Stimulated activated CD4-positive, alpha-beta T cell treated with anti-CD3 and anti-CD28 coated beads, Interleukin-1b, Interleukin-23, amount 100 ng/mL, for 1 hour (primary cell): Measurements from ENCODE around the gene ZNF331.

ENCODE experiments used
- DNase-seq, 2 donors: peaks; one replicate each; pipeline ENCODE4 v3.0.0-alpha.2; 2020; ENCODE audit warnings: low read depth in 2 of 2

The ZNF331 gene

GRCh38 chr19:53520547-53521372 lies 17.2 kb upstream of the ZNF331 start:
- peak; percentile 53 to 72 for DNase-seq

- DNase-seq, result no peak
These were observed 16.4 kb upstream of the ZNF331 start for GRCh38 chr19:53521373-53522202.

- no peak for DNase-seq
These were observed 12.0 kb upstream of the ZNF331 start for GRCh38 chr19:53525922-53526321.

GRCh38 chr19:53530622-53531021 lies 7.3 kb upstream of the ZNF331 start:
- no peak for DNase-seq

GRCh38 chr19:53531457-53531856 lies 6.5 kb upstream of the ZNF331 start:
- DNase-seq, result no peak

- DNase-seq, result no peak
These were observed 5.6 kb upstream of the ZNF331 start for GRCh38 chr19:53532362-53532761.

- DNase-seq, result no peak
These were observed 1.8 kb upstream of the ZNF331 start for GRCh38 chr19:53536225-53536548.

- no peak for DNase-seq
These were observed 824 bp upstream of the ZNF331 start for GRCh38 chr19:53537121-53537520.

- no peak for DNase-seq
These were observed 599 bp downstream of the ZNF331 start for GRCh38 chr19:53538378-53539109.

GRCh38 chr19:53540091-53540490 lies 2.1 kb downstream of the ZNF331 start:
- no peak for DNase-seq

GRCh38 chr19:53541971-53542370 lies 4.0 kb downstream of the ZNF331 start:
- DNase-seq, result no peak

GRCh38 chr19:53545271-53546065 lies 7.5 kb downstream of the ZNF331 start:
- DNase-seq, result no peak

GRCh38 chr19:53546758-53547513 lies 9.0 kb downstream of the ZNF331 start:
- DNase-seq, result no peak

GRCh38 chr19:53549340-53549739 lies 11.4 kb downstream of the ZNF331 start:
- no peak for DNase-seq

GRCh38 chr19:53552001-53552721 lies 14.2 kb downstream of the ZNF331 start:
- no peak for DNase-seq

GRCh38 chr19:53553156-53553555 lies 15.2 kb downstream of the ZNF331 start:
- no peak for DNase-seq

GRCh38 chr19:53553865-53554791 lies 16.2 kb downstream of the ZNF331 start:
- DNase-seq, result peak; percentile 79 to 86

- DNase-seq, result no peak
These were observed 16.9 kb downstream of the ZNF331 start for GRCh38 chr19:53554804-53555203.

- DNase-seq, result no peak
These were observed 17.4 kb downstream of the ZNF331 start for GRCh38 chr19:53555352-53555751.
